GM19455 (cell line): ENCODE data around the gene TMEM164.
"Not testable (repeated sequence)": the region's sequence is repeated elsewhere in the genome, so short reads cannot be mapped to it uniquely, and the experiment has no call there.

Experiments
- ATAC-seq: cut with Tn5 transposase; IDR thresholded peaks from one replicate; pipeline ENCODE4 v1.9.1; 2021; ENCODE audit not compliant: unreplicated experiment

The TMEM164 gene

GRCh38 chrX:110125446-110126162 is 122.7 kb downstream of the TMEM164 start:
- ATAC-seq: no peak

DNA sequence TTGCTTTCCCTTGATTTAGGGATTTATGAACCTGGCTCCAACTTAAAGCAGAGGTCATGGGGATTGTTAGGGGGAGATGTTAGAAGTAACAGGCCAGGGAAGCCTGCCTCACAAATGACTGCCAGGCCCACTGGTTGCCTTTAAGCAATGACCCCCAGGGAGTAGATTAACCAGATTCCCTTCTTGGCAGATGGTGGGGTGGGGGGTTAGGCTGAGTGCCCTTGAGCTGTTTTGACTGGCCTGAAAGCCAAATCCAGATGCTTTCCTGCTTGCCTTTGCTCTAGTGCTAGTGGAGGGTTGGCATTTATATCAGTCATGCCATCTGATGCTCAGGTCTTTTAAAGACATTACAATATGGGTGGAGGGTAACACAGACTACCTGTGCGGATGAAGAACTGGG is 128.1 kb downstream of the TMEM164 start:
- ATAC-seq: no peak

- ATAC-seq: no peak
Measured at GRCh38 chrX:110132450-110133114, 129.7 kb downstream of the TMEM164 start.

DNA sequence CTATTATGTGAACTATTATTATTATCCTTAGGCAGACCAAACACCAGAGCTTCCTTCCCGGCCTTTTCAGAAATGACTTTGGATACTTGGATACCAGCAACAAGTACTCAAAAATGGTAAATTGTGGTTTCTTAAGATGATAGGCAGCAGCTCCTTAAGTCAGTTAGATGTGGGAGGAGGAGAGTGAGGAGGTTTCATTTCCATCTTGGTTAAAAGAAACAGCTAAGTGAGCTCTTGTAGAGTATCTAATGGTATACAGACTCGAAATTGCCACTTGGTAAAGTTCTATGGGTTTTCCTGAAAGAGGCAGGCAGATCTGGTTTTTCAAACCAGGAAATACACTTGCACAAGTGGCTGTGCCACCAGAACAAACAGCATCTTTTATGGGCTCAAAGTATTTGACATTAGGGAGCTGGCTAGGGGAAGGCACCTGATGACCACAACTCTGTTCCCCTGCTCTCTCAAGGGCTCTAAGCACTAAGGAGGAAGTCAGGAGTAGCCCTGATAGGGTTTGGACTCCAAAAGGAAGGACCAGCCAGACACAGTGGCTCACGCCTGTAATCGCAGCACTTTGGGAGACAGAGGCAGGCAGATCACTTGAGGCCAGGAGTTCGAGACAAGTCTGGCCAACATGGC is 130.9 kb downstream of the TMEM164 start:
- ATAC-seq: no peak

GRCh38 chrX:110135618-110136017 is 132.7 kb downstream of the TMEM164 start:
- no peak for ATAC-seq

DNA sequence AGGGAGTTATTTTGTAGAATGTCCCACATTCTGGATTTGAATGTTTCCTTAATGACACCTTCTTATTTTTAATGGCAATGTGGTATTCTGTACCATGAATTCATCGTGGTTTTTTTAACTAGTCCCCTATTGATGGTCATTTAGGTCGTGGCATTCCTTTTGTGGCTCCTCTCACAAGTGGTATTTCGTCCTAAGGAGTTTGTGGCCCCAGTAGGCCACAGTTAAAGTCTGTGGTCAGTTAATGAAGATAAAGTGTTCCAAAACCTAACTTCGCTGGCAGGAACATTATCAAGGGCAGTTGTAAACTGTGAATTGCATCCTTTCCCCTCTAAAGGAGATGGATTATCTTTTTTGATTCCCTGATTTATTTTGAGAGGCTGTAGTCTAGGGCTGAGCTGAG is 133.2 kb downstream of the TMEM164 start:
- ATAC-seq: no peak

DNA sequence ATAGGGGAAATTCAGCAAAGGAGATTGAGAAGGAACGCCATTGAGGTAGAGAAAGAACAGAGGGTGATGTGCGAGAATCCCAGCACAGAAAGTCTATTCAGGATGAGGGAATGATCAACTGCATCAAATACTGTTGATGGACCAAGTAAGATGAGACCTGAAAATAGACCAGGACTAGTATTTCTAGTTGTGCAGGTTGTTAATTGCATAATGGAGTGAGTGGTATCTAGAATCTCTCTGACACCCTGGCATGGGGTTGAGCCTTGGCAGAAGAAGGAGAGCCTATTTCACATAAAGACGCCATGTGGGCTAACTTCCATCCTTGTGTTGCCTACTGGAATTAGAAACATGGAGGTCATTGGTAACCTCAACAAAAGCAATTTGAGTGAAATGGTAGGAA is 135.6 kb downstream of the TMEM164 start:
- ATAC-seq: no peak

DNA sequence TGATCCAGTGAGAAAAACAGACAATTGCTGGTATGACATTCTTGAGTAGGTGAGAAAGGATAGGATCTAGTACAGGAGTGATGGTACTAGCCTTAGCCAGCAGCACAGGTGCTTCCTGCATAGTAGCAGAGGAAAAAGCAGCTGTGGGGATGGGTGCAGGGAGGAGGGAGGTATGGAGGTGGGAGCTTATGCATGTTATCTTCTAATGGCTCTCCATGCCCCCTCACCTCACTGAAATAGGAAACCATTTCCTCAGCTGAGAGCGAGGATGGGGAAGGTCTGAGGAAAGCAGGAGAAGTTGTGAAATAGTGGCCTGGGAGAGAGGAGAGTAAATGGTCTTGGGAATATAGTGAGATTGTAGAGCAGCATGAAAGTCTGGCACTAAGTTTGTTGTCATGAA is 136.3 kb downstream of the TMEM164 start:
- no peak for ATAC-seq

DNA sequence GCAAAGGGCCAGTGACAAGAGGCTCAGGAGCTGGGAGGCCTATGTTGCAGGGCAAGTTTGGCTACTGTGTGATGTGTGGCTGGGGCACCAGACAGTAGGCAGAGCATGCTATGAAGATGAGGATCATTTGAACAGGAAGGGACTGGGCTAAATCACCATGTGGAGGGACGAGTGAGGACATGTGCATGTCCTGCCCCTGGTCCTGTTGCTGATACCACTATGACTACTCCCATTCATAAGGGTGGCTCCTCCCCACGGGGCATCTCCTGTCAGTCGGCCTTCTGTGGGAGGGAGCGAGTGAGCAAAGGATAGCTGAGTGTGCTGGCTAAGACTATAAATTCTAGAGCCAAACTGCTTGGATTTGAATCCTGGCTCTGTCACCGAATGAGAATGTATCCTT is 139.2 kb downstream of the TMEM164 start:
- no peak for ATAC-seq

GRCh38 chrX:110143454-110144210 is 140.7 kb downstream of the TMEM164 start:
- no peak for ATAC-seq

GRCh38 chrX:110145311-110145710 is 142.4 kb downstream of the TMEM164 start:
- no peak for ATAC-seq

DNA sequence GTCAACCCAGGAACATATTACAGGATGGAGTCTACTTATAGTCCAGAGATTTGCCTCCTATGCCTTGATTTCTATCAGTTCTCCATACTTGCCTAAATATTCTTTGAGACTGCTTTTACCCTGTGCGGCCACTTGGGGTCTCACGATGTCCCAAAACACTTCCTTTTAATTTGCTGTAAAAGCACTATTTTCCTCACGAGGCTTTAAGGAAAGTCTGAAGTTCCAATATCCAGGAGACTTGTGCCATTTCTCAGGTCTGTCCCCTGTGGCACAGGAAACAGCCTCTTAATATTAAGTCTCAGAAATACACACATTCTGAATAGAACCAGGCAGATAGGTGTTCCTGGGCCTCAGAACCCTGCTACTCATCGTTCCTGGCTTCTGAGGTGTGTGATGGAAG is 142.9 kb downstream of the TMEM164 start:
- peak; percentile 53 for ATAC-seq

- peak; percentile 78 for ATAC-seq
Measured at GRCh38 chrX:110146521-110146920, 143.6 kb downstream of the TMEM164 start.

GRCh38 chrX:110153244-110153643 is 150.3 kb downstream of the TMEM164 start:
- no peak for ATAC-seq

DNA sequence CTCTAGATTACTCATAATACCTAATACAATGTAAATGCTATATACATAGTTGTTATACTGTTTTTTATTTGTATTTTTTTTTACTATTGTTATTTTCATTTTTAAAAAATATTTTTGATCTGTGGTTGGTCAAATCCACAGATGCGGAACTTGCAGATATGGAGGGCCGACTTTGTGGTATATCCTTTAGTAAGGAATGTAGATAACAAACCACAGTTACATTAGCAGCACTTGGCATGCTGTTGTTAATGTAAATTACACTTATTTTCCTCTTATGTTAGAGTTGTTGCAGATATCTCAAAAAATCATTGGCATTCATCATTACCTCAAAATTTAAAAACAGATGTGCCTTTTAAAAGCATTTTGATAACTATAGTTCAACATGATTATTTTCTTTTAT is 151.0 kb downstream of the TMEM164 start:
- ATAC-seq: no peak

DNA sequence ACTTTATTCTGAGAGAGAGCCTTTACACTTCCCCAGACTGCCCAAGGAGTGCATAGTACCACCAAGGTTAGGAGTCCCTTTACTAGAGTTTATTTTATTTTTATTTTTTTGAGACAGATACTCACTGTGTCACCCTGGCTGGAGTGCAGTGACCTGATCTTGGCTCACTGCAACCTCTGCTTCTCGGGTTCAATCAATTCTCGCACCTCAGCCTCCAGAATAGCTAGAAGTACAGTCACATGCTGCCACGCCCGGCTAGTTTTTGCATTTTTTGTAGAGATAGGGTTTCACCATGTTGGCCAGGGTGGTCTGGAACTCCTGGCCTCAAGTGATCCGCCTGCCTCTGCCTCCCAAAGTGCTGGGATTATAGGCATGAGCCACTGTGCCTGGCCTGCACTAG is 151.4 kb downstream of the TMEM164 start:
- ATAC-seq: not testable (repeated sequence)

- no peak for ATAC-seq
Measured at GRCh38 chrX:110155759-110156158, 152.8 kb downstream of the TMEM164 start.

GRCh38 chrX:110156167-110156754 is 153.3 kb downstream of the TMEM164 start:
- ATAC-seq: no peak

DNA sequence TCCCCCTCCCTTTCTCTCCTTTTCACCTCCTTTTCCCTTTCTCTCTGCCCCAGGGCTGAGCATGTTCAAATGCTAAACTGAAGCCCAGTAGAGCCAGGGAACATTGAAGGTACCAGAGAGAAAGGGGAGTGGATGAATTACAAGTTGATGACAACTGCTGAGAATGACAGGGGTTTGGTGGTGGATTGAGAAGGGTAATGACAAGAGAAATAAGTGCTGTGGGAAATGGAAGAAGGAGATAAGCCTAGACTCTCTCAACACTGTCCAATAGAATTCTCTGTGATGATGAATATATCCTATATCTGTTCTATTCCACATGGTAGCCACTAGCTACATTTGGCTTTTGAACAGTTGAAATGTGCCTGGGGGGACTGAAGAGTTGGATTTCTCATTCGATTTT is 154.5 kb downstream of the TMEM164 start:
- no peak for ATAC-seq

DNA sequence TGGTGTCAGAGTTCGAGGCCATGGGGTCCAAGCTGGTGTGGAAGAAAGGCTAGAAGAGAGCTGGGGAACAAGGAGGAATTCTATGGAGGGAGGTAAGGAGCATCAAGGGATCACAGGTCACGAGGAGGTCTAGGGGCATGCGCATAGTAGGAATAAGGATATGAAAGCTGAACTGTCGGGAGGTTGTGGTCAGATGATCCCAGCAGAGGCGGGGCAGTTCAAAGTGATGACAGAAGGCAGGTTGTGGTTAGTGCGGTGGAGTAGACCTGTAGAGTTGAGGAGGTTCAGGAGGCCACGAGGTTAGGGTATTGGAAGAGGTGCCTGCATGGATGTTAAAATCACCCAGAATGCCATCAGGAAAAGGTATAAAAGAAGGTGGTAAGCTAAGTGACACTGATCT is 156.3 kb downstream of the TMEM164 start:
- ATAC-seq: no peak

DNA sequence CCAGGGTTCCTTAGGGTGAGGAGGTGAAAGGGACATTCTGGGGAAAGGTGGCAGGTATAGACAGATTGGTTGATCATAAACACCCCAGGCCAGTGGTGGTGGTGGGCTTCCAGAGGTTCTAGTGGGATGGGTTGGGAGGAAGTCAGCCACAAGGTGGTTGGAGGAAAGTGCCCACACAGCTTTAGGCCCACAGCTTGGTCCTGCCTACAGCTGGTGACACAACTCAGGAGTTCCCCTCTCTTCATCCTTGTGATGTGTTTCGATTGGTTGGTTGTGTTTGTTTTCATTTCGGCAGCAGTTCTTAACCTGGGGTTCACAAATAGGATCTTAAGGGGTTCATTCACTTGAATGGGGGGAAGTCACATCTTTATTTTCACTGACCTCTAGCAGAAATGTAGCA is 157.0 kb downstream of the TMEM164 start:
- ATAC-seq: no peak
